ENCODE measurements around the gene PDE4D.
"Not testable (repeated sequence)": the region's sequence is repeated elsewhere in the genome, so short reads cannot be mapped to it uniquely, and the experiment has no call there.

The PDE4D gene

GRCh38 chr5:59582746-59583145 lies 310.8 kb downstream of the PDE4D start:
- no peak for DNase-seq (ENCODE audit: low read depth)

- DNase-seq (ENCODE audit: low read depth) = no peak
Measured at GRCh38 chr5:59579824-59580167, 313.7 kb downstream of the PDE4D start.

- no peak for DNase-seq (ENCODE audit: low read depth)
Measured at GRCh38 chr5:59579101-59579823, 314.3 kb downstream of the PDE4D start.

GRCh38 chr5:59577485-59577884 lies 316.0 kb downstream of the PDE4D start:
- no peak for DNase-seq (ENCODE audit: low read depth)

GRCh38 chr5:59575648-59576445 lies 317.7 kb downstream of the PDE4D start:
- DNase-seq (ENCODE audit: low read depth) = no peak

GRCh38 chr5:59573509-59573908 lies 320.0 kb downstream of the PDE4D start:
- DNase-seq (ENCODE audit: low read depth) = not testable (repeated sequence)

GRCh38 chr5:59571067-59571466 lies 322.5 kb downstream of the PDE4D start:
- no peak for DNase-seq (ENCODE audit: low read depth)

- DNase-seq (ENCODE audit: low read depth) = no peak
Measured at GRCh38 chr5:59569608-59570334, 323.8 kb downstream of the PDE4D start.

GRCh38 chr5:59569158-59569557 lies 324.4 kb downstream of the PDE4D start:
- no peak for DNase-seq (ENCODE audit: low read depth)

- no peak for DNase-seq (ENCODE audit: low read depth)
Measured at GRCh38 chr5:59568161-59568560, 325.4 kb downstream of the PDE4D start.

- no peak for DNase-seq (ENCODE audit: low read depth)
Measured at GRCh38 chr5:59565551-59565950, 328.0 kb downstream of the PDE4D start.

GRCh38 chr5:59564895-59565294 lies 328.6 kb downstream of the PDE4D start:
- DNase-seq (ENCODE audit: low read depth) = no peak

GRCh38 chr5:59562756-59563389 lies 330.7 kb downstream of the PDE4D start:
- no peak for DNase-seq (ENCODE audit: low read depth)

- DNase-seq (ENCODE audit: low read depth) = no peak
Measured at GRCh38 chr5:59560553-59560952, 333.0 kb downstream of the PDE4D start.

GRCh38 chr5:59559847-59560246 lies 333.7 kb downstream of the PDE4D start:
- DNase-seq (ENCODE audit: low read depth) = no peak

GRCh38 chr5:59559323-59559722 lies 334.2 kb downstream of the PDE4D start:
- no peak for DNase-seq (ENCODE audit: low read depth)

GRCh38 chr5:59558501-59558900 lies 335.0 kb downstream of the PDE4D start:
- DNase-seq (ENCODE audit: low read depth) = no peak

- DNase-seq (ENCODE audit: low read depth) = no peak
Measured at GRCh38 chr5:59557572-59557971, 336.0 kb downstream of the PDE4D start.

GRCh38 chr5:59555596-59555995 lies 337.9 kb downstream of the PDE4D start:
- DNase-seq (ENCODE audit: low read depth) = no peak

GRCh38 chr5:59554501-59554900 lies 339.0 kb downstream of the PDE4D start:
- no peak for DNase-seq (ENCODE audit: low read depth)

GRCh38 chr5:59553992-59554391 lies 339.5 kb downstream of the PDE4D start:
- no peak for DNase-seq (ENCODE audit: low read depth)

GRCh38 chr5:59548807-59549357 lies 344.6 kb downstream of the PDE4D start:
- no peak for DNase-seq (ENCODE audit: low read depth)
